GM18907 (cell line): ENCODE data around the gene SMTN.

Source experiments
- ATAC-seq: cut with Tn5 transposase; IDR thresholded peaks from one replicate; pipeline ENCODE4 v1.9.1; 2021; ENCODE audit warnings: mild to moderate bottlenecking, moderate library complexity; ENCODE audit not compliant: unreplicated experiment

The SMTN gene

GRCh38 chr22:31125521-31126117, 44.5 kb downstream of the SMTN start:
- ATAC-seq, result no peak

DNA sequence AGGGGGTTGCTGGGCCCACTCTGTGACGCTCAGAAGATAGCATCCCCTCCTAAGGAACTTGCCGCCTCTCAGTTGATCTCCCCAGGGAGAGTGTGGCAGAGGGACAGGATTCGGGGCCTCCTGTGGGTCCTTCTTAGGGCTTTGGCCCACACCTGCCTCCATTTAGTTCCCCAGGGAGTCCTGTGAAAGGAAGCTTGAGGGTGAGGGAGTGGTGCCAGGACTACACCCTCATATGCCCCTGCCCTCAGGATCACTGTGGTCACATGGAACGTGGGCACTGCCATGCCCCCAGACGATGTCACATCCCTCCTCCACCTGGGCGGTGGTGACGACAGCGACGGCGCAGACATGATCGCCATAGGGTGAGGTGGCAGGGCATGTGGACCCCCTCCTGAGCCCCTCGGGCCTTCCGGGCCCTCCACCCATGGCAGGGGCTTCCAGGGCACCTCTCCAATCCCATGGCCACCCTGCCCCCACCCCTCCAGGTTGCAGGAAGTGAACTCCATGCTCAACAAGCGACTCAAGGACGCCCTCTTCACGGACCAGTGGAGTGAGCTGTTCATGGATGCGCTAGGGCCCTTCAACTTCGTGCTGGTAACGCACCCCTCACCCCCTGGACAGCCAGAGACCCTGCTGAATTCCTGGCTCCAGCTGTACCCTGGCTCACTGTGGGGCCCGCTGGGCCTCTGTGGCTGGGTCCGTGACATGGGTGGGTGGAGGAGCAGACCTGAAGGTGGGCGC, 45.2 kb downstream of the SMTN start:
- ATAC-seq, result no peak

DNA sequence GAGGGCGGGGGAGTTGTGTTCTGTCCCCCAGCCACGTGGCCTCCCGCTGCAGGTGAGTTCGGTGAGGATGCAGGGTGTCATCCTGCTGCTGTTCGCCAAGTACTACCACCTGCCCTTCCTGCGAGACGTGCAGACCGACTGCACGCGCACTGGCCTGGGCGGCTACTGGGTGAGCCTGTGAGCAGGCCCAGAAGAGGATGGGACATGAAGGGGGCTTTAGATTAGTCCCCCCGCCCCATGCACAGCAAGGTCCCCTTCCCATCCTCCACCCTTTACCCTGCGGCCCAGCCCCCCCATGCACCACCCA, 45.7 kb downstream of the SMTN start:
- ATAC-seq, result no peak

DNA sequence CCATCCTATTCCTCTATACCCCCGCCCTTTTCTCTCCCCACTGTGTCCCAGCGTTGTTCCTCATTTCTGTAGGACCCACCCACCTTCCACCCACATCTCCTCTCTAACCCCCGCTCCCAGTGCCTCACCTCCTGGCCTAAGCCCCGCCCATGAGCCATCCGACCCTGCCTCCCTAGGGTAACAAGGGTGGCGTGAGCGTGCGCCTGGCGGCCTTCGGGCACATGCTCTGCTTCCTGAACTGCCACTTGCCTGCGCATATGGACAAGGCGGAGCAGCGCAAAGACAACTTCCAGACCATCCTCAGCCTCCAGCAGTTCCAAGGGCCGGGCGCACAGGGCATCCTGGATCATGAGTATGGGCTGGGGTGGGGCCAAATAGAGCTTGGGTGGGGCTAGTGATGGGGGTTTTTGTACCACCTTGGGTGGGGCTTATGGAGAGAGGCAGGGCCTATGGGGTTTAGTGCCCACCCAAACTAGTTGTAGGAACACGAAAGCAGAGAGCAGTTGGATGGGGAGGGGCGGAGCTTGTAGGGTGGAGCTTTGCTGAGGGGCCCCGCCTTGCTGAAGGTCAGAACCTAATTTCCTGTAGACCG, 46.2 kb downstream of the SMTN start:
- no peak for ATAC-seq

DNA sequence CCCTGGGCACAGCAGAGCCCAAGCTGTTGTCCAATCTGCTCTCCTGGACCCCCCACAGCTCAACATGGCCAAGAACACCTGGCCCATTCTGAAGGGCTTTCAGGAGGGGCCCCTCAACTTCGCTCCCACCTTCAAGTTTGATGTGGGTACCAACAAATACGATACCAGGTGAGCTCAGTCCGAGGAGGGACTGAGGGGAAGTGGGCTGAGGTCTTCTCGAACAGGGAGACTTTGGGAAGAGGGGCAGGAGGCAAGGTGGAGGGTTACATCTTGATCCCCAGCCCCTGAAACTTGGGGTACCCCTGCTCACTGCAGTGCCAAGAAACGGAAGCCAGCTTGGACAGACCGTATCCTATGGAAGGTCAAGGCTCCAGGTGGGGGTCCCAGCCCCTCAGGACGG, 47.0 kb downstream of the SMTN start:
- ATAC-seq, result no peak

GRCh38 chr22:31130873-31131272, 49.8 kb downstream of the SMTN start:
- ATAC-seq, result no peak

DNA sequence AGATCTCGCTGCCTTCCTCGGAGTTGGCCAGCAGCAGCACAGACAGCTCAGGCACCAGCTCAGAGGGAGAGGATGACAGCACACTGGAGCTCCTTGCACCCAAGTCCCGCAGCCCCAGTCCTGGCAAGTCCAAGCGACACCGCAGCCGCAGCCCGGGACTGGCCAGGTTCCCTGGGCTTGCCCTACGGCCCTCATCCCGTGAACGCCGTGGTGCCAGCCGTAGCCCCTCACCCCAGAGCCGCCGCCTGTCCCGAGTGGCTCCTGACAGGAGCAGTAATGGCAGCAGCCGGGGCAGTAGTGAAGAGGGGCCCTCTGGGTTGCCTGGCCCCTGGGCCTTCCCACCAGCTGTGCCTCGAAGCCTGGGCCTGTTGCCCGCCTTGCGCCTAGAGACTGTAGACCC, 52.8 kb downstream of the SMTN start:
- ATAC-seq, result no peak

- no peak for ATAC-seq
Measured at GRCh38 chr22:31134688-31135087, 53.6 kb downstream of the SMTN start.

DNA sequence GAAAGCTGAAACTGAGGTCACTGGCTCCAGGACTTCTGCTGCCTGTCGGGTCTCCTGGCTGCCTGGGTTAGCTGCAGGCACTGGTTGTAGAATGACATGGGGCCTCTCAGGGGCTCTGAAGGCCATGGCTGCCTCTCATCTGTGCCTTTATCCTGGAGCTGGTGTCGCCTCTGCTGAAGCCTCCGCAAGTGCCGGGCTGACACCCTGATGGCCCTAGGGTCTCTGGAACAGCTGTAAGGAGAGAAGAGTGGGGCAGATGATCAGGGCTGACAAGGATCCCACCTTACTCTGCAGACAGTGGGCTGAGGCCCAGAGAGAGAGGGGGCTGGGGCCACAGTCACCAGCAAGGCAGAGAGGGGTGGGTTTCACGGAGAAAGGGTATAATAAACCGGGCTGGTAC, 54.6 kb downstream of the SMTN start:
- ATAC-seq, result no peak

GRCh38 chr22:31136155-31136554, 55.0 kb downstream of the SMTN start:
- ATAC-seq, result no peak

- no peak for ATAC-seq
Measured at GRCh38 chr22:31136711-31137110, 55.6 kb downstream of the SMTN start.

GRCh38 chr22:31137721-31138120, 56.6 kb downstream of the SMTN start:
- no peak for ATAC-seq

GRCh38 chr22:31138126-31138525, 57.0 kb downstream of the SMTN start:
- ATAC-seq, result no peak

GRCh38 chr22:31139066-31139465, 57.9 kb downstream of the SMTN start:
- no peak for ATAC-seq

GRCh38 chr22:31139866-31140716, 59.0 kb downstream of the SMTN start, which contains the start of gene PLA2G3:
TSS of gene PLA2G3 (minus strand) at chr22:31140508. CDS start at chr22:31140354, 154 bp downstream.
- no peak for ATAC-seq

DNA sequence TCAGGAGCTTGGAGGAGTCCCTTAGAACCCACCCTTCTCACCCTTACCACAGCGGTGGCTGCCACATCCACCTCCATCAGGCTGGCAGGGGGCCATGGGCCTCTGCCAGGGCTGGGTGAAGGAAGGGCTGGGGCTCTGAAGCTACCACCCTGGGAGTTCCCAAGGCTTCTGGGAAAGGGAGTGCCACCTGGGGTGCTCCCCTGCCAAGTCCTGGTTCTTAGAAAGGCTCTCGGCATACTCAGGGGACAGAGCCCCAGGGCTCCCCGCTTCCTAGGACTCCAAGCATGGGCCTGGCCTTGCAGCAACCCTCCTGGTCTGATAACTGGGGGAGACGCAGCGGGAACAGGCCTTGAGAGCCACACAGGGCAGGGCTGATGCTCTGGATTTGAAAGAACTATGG, 59.6 kb downstream of the SMTN start:
- ATAC-seq, result no peak

- ATAC-seq, result no peak
Measured at GRCh38 chr22:31141551-31141950, 60.4 kb downstream of the SMTN start.

GRCh38 chr22:31142285-31142684, 61.2 kb downstream of the SMTN start:
- no peak for ATAC-seq

DNA sequence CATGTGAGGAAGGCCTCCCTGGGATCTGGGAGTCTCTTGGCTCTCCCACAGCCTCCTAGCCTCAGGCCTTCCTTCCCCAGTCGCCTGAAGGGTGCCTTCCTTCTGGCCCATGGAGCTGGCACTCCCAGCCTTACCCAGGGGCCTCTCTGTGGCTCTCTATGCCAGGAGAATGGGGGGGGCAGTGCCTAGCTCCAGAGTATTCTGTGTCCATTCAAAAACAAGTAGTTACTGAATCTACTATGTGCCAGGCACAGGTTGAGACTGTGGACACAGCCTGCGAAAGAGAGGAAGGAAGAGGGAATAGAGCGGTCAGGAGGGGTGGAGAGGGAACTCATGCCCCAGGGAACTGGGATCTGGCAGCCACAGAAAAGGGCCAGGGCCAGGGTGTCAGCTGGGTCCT, 61.9 kb downstream of the SMTN start:
- ATAC-seq, result no peak

- no peak for ATAC-seq
Measured at GRCh38 chr22:31143537-31143936, 62.4 kb downstream of the SMTN start.

DNA sequence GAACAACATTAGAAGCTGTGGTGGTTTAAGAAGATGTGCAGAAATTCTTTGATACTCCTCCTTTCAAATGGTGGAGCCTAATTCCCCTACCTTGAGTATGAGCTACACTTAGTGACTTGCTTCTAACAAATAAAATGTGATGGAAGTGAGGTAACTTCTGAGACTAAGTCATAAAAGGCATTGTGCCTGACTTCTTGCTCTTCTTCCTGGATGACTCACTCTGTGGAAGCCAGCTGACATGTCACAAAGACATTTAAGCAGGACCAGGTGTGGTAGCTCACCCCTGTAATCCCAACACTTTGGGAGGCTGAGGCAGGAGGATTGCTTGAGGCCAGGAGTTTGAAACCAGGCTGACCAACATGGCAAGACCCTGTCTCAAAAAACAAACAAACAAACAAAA, 63.1 kb downstream of the SMTN start:
- ATAC-seq, result no peak

DNA sequence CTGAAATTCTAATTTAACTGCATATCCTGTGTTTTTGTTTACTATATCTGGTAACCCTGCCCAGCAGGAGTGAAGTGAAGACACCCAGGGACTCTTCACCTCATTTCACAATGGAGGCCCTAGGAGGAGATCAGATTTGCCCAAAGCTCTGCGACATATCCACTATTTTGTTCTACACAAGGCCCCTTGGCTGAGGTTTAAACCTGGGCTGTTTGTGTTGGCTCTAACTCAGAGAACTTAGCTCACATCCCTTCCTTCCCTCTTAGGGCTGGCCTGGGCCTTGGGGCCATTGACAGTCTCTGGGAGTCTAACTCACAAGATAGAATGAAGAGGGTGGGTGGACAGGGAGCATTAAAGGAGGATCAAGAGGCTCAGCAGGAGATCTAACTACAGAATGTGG, 67.4 kb downstream of the SMTN start:
- no peak for ATAC-seq
